Kidney (tissue), 14 donors: ENCODE results near the gene DNAJC10. TPM values are rescaled to one million over a fixed set of nuclear protein-coding genes. Genes with fewer than 3 reads are reported as not detected.
"Not testable (repeated sequence)": the region's sequence is repeated elsewhere in the genome, so short reads cannot be mapped to it uniquely, and the experiment has no call there.

ENCODE experiments used
- DNase-seq, 5 donors: peaks; one replicate each; pipeline ENCODE4 v3.0.0-alpha.2; 2013 to 2020
- FAIRE-seq: peaks from 2 replicates; lab custom pipeline; 2012; peaks lifted over from hg19 to GRCh38; lab: Jason Lieb, UNC
- H3K27ac ChIP-seq, 2 donors: one replicate each; pipeline ENCODE4 v1.7.0; 2013; ENCODE audit warnings: low read depth in 2 of 2, low read length in 2 of 2, inconsistent platforms in 1 of 2
- H3K27me3 ChIP-seq: one replicate; pipeline ENCODE4 v1.7.1; 2013; ENCODE audit warnings: low read length, inconsistent platforms; ENCODE audit not compliant: control insufficient read depth, insufficient read depth
- H3K36me3 ChIP-seq, 3 donors: one replicate each; pipeline versions ENCODE4 v1.7.0 to v1.7.1; 2013; ENCODE audit warnings: low read length in 3 of 3, control low read depth in 1 of 3, inconsistent platforms in 1 of 3; ENCODE audit not compliant: insufficient read depth in 3 of 3, control insufficient read depth in 2 of 3
- H3K4me1 ChIP-seq, 3 donors: one replicate each; pipeline versions ENCODE4 v1.7.0 to v1.7.1; 2013; ENCODE audit warnings: low read length in 3 of 3, inconsistent platforms in 1 of 3, low read depth in 1 of 3; ENCODE audit not compliant: control insufficient read depth in 2 of 3, insufficient read depth in 2 of 3
- H3K4me3 ChIP-seq, 3 donors: one replicate each; pipeline versions ENCODE4 v1.7.0 to v1.8.1; 2013; ENCODE audit warnings: low read length in 3 of 3, control low read depth in 1 of 3, inconsistent platforms in 1 of 3
- H3K9ac ChIP-seq, 3 donors: one replicate each; pipeline versions ENCODE4 v1.7.0 to v1.7.1; 2013; ENCODE audit warnings: low read length in 3 of 3, control low read depth in 1 of 3, inconsistent platforms in 1 of 3
- H3K9me3 ChIP-seq, 3 donors: one replicate each; pipeline versions ENCODE4 v1.7.0 to v1.7.1; 2013; ENCODE audit warnings: low read length in 3 of 3, control low read depth in 1 of 3, inconsistent platforms in 1 of 3; ENCODE audit not compliant: control insufficient read depth in 2 of 3, insufficient read depth in 1 of 3
- CTCF ChIP-seq: IDR thresholded peaks from 3 replicates; pipeline ENCODE4 v1.5.1; 2012; ENCODE audit warnings: mild to moderate bottlenecking, moderate library complexity, borderline replicate concordance; ENCODE audit not compliant: insufficient read depth; ENCODE audit errors: extremely low read depth
- intact Hi-C: fragments of 100-400 bp; cut with DNase I; formaldehyde crosslinking; loops from one replicate; pipeline ENCODE4 v1.11.1; 2022
- polyA plus RNA-seq: library from polyadenylated mRNA; stranded (reverse); fragments of 350-450 nt; fragmentation: Illumina TruSeq; extraction: RNeasy Lipid Tissue Mini Kit (QIAGEN cat#74804); gene quantifications from one replicate; pipeline ENCODE4 v1.2.3, GENCODE V29; 2014; ENCODE audit warnings: low read depth, low replicate concordance; ENCODE audit not compliant: insufficient read depth
- total RNA-seq: library from RNA; stranded (reverse); fragmentation: NEBNext Ultra II Directional; extraction: Animal tissue kit (Norgen Biotek cat#: 25700); gene quantifications from one replicate; pipeline ENCODE4 v1.2.1, GENCODE V29; 2021
- donor health status: control.
- donor health status: control.
- donor health status: control.
- donor health status: control.
- donor health status: control.
- donor health status: DM: yes; HTN: yes; CAD: no.
- donor health status: Normal renal cell carcinoma (clear cell type).

The DNAJC10 gene
- total and polyA plus RNA-seq, 2 donors from 2014 or later: 30.1 to 127 TPM

- Histone ChIP-seq H3K9ac (no peak overlapping the region), H3K9me3 (no peaks in the 10 kb centered on the region), H3K27ac (no peak overlapping the region), H3K4me3 (no peak overlapping the region), H3K27me3 (no peaks in the 10 kb centered on the region), H3K36me3 (no peaks in the 10 kb centered on the region), H3K4me1 (no peaks in the 10 kb centered on the region)
- DNase-seq (no peak), FAIRE-seq (no peak)
- TF ChIP-seq CTCF: no peak
- intact Hi-C loops: no loop called here
Observed at GRCh38 chr2:182682210-182682609, 33.8 kb upstream of the DNAJC10 start.

- TF ChIP-seq CTCF: no peak
- Histone ChIP-seq H3K27ac (no peak overlapping the region), H3K27me3 (no peaks in the 10 kb centered on the region), H3K9ac (no peak overlapping the region), H3K4me1 (no peaks in the 10 kb centered on the region), H3K9me3 (no peaks in the 10 kb centered on the region), H3K4me3 (no peak overlapping the region), H3K36me3 (no peaks in the 10 kb centered on the region)
- DNase-seq (no peak), FAIRE-seq (no peak)
- intact Hi-C loops: no loop called here
Observed at GRCh38 chr2:182685559-182685958, 30.5 kb upstream of the DNAJC10 start.

- FAIRE-seq, H3K27me3 ChIP-seq, intact Hi-C loops, H3K4me3 ChIP-seq, H3K27ac ChIP-seq, H3K4me1 ChIP-seq, H3K9me3 ChIP-seq, H3K36me3 ChIP-seq, H3K9ac ChIP-seq: not testable (repeated sequence)
- DNase-seq: peak in 1 of 5 donors; percentile 63
Observed at GRCh38 chr2:182686763-182687162, 29.3 kb upstream of the DNAJC10 start.

GRCh38 chr2:182694189-182694588, 21.9 kb upstream of the DNAJC10 start:
- Histone ChIP-seq H3K36me3 (no peaks in the 10 kb centered on the region), H3K4me3 (no peak overlapping the region), H3K27me3 (no peaks in the 10 kb centered on the region), H3K27ac (no peak overlapping the region), H3K9ac (no peak overlapping the region), H3K9me3 (no peaks in the 10 kb centered on the region), H3K4me1 (no peaks in the 10 kb centered on the region)
- no peak for FAIRE-seq
- intact Hi-C loops: no loop called here
- no peak for TF ChIP-seq CTCF
- no peak for DNase-seq
